ENCODE data around the gene PRAMEF1. TPM values are rescaled to one million over a fixed set of nuclear protein-coding genes. Genes with fewer than 3 reads are reported as not detected.

The PRAMEF1 gene
- total and polyA plus RNA-seq, 2 of the 13 experiments (the other 11 are each of a cell fraction or from before 2014, with no cell fraction given) = not detected

GRCh38 chr1:12769976-12770505 lies 21.2 kb upstream of the PRAMEF1 start (continued):
- no peak for TF ChIP-seq ZNF788 (CRISPR knock-in tag; IDR thresholded peaks at IDR 0.05; ENCODE audit: borderline replicate concordance)
- TF ChIP-seq YY1 (IDR thresholded peaks at IDR 0.05; ENCODE audit: insufficient read depth, insufficient replicate concordance, low read depth, low read length) = no peak

- FAIRE-seq = no peak
Observed at GRCh38 chr1:12770620-12771019, 20.6 kb upstream of the PRAMEF1 start.

More at GRCh38 chr1:12770620-12771019, 20.6 kb upstream of the PRAMEF1 start:
- TF ChIP-seq GATA4 (IDR thresholded peaks at IDR 0.05; ENCODE audit: borderline replicate concordance, low read depth) = no peak
- TF ChIP-seq NR2F1 (CRISPR knock-in tag; IDR thresholded peaks at IDR 0.05) = no peak
- no peak for TF ChIP-seq ARID3A (IDR thresholded peaks at IDR 0.05; ENCODE audit: low read depth, low read length)
- TF ChIP-seq NR2C2 (CRISPR knock-in tag; IDR thresholded peaks at IDR 0.05; ENCODE audit: borderline replicate concordance) = no peak
- TF ChIP-seq CSRNP1 (CRISPR knock-in tag; IDR thresholded peaks at IDR 0.05) = no peak
- no peak for TF ChIP-seq HOXA3 (CRISPR knock-in tag; IDR thresholded peaks at IDR 0.05)
- no peak overlapping the region for H3K9ac ChIP-seq (ENCODE audit: insufficient read depth, low read depth, low read length)
- H3K79me2 ChIP-seq (ENCODE audit: insufficient read depth, low read length) = no peaks in the 10 kb centered on the region
- no peak overlapping the region for H2AFZ ChIP-seq (ENCODE audit: low read length)
- DNase-seq (ENCODE audit: low spot score) = no peak
- POLR2A ChIA-PET = no interaction called here
- H4K20me1 ChIP-seq (ENCODE audit: insufficient read depth, low read length) = no peaks in the 10 kb centered on the region
- intact Hi-C loops (cut with micrococcal nuclease; ENCODE audit: unreplicated experiment) (no loop called here), in situ Hi-C loops (cut with HindIII; ENCODE audit: extremely low pct_ligation_motif_present, low pct_unique_long_range_greater_than_20kb) (loop anchor here (10.0 kb wide), 1 partner anchor 496 kb away; no protein-coding TSS in a partner anchor)
- 6% methylated on average over 2 of the region's 2 CpGs for WGBS (ENCODE audit: low lambda C conversion rate)
- H3K4me1 ChIP-seq (ENCODE audit: insufficient read depth, low read length) = no peaks in the 10 kb centered on the region
- BruUV-seq (replicated peaks) = no TSS peak
- ATAC-seq = no peak
- H3K4me2 ChIP-seq (ENCODE audit: low read depth, low read length) = no peak overlapping the region
- no peaks in the 10 kb centered on the region for H3K36me3 ChIP-seq (replicated peaks in 1 of 2; ENCODE audit: control insufficient read depth in 1 of 2, insufficient read depth in 2 of 2, low read length in 2 of 2)
- CTCF ChIA-PET (ENCODE audit: low intra/inter-chr PET ratio, low total read pairs) = no interaction called here
- no peaks in the 10 kb centered on the region for H3K9me3 ChIP-seq (ENCODE audit: low read length)
- no peak overlapping the region for H3K4me3 ChIP-seq (replicated peaks in 1 of 3; ENCODE audit: insufficient read depth in 1 of 3, low read depth in 2 of 3, low read length in 3 of 3)
- peaks cover 1 to 39% of the 10 kb centered on the region in 2 experiments; a peak in 4 of 5 replicates for H3K27me3 ChIP-seq (ENCODE audit: control insufficient read depth in 1 of 2, insufficient read depth in 2 of 2, low read length in 2 of 2)
- no peak overlapping the region for H3K27ac ChIP-seq (ENCODE audit: extremely low read length, insufficient read depth, low read length)

All from HepG2 (cell line).